K562 (cell line): Measurements from ENCODE around the gene USP35. TPM values are rescaled to one million over a fixed set of nuclear protein-coding genes. Genes with fewer than 3 reads are reported as not detected.

Source experiments
- ATAC-seq: fragments of 200-7000 bp; cut with Tn5 transposase; 3 replicates; pipeline ENCODE4 v1.9.1; 2020; ENCODE audit warnings: moderate library complexity
- BruUV-seq: library from RNA; stranded (reverse); fragments of 400-500 nt; replicated peaks from 2 replicates; lab custom pipeline; 2021; lab: Mats Ljungman, UMichigan
- CTCF ChIA-PET: fragments of 300-600 bp; formaldehyde crosslinking; extraction: SDS; loops from one replicate; lab custom pipeline; 2021; ENCODE audit warnings: low intra/inter-chr PET ratio; lab: Yijun Ruan, JAX
- POLR2A ChIA-PET: fragments of 300-600, 350-650 bp; sonication (Branson Sonifier 250); formaldehyde crosslinking; extraction: SDS; loops from one replicate; lab custom pipeline; 2021; ENCODE audit warnings: antibody characterized with exemption, inconsistent platforms; lab: Yijun Ruan, JAX
- DNase-seq, 4 experiments: peaks; one replicate each; pipeline versions ENCODE4 v3.0.0 to v3.0.0-alpha.2; 2011 to 2018; ENCODE audit warnings: low spot score in 3 of 4, mixed read lengths in 3 of 4; ENCODE audit errors: extremely low read depth in 1 of 4
- FAIRE-seq: peaks from 2 replicates; lab custom pipeline; 2011; peaks lifted over from hg19 to GRCh38; lab: Jason Lieb, UNC
- H2AFZ ChIP-seq: 2 replicates; pipeline ENCODE4 v1.6.0; 2011; ENCODE audit warnings: low read depth, low read length, control low read depth, inconsistent platforms
- H3K27ac ChIP-seq: fragments of 200-600 bp; 3 replicates; pipeline ENCODE4 v1.8.0; 2011; ENCODE audit warnings: low read depth, mild to moderate bottlenecking, control low read depth, inconsistent platforms, low read length, moderate library complexity, mixed read lengths; ENCODE audit errors: extremely low read depth
- H3K27me3 ChIP-seq, 2 experiments: fragments of 300-600 bp in 1 of 2; 2 replicates in 1 of 2; 3 replicates in 1 of 2; pipeline versions ENCODE4 v1.6.0 to v1.8.0; 2011; ENCODE audit warnings: inconsistent platforms in 2 of 2, low read length in 2 of 2, mild to moderate bottlenecking in 1 of 2, mixed read lengths in 1 of 2, moderate library complexity in 1 of 2; ENCODE audit not compliant: control insufficient read depth in 2 of 2, insufficient read depth in 2 of 2
- H3K36me3 ChIP-seq: fragments of 300-600 bp; 3 replicates; pipeline ENCODE4 v1.8.0; 2011; ENCODE audit warnings: mild to moderate bottlenecking, low read length, inconsistent platforms; ENCODE audit not compliant: control insufficient read depth, insufficient read depth
- H3K4me1 ChIP-seq, 2 experiments: fragments of 200-600 bp in 1 of 2; replicated peaks in 1 of 2; 2 replicates in 1 of 2; 3 replicates in 1 of 2; pipeline versions ENCODE4 v1.5.1 to v1.8.0; 2011; ENCODE audit warnings: inconsistent platforms in 2 of 2, low read length in 2 of 2, mild to moderate bottlenecking in 1 of 2, mixed read lengths in 1 of 2, moderate library complexity in 1 of 2; ENCODE audit not compliant: control insufficient read depth in 2 of 2, insufficient read depth in 2 of 2
- H3K4me2 ChIP-seq: 2 replicates; pipeline ENCODE4 v1.6.1; 2011; ENCODE audit warnings: low read length, control low read depth, inconsistent platforms, mixed read lengths; ENCODE audit not compliant: insufficient read depth
- H3K4me3 ChIP-seq: fragments of 200-600 bp; sonication (generic), shearing (Covaris generic); 2 replicates; pipeline ENCODE4 v1.5.1; 2016; ENCODE audit warnings: control low read depth, inconsistent platforms
- H3K79me2 ChIP-seq: fragments of 200-600 bp; 3 replicates; pipeline ENCODE4 v1.8.0; 2011; ENCODE audit warnings: low read length, inconsistent platforms; ENCODE audit not compliant: control insufficient read depth, insufficient read depth
- H3K9ac ChIP-seq, 2 experiments: 2 replicates each; pipeline versions ENCODE4 v1.6.0 to v1.6.1; 2011; ENCODE audit warnings: low read depth in 2 of 2, low read length in 2 of 2, control low read depth in 1 of 2, inconsistent platforms in 1 of 2, mild to moderate bottlenecking in 1 of 2, mixed read lengths in 1 of 2; ENCODE audit not compliant: insufficient read depth in 1 of 2
- H3K9me1 ChIP-seq: one replicate; pipeline ENCODE4 v1.6.0; 2011; ENCODE audit warnings: inconsistent platforms, mild to moderate bottlenecking, low read length, moderate library complexity; ENCODE audit not compliant: control insufficient read depth, insufficient read depth
- H3K9me3 ChIP-seq: replicated peaks from 2 replicates; pipeline ENCODE4 v1.5.1; 2011; ENCODE audit warnings: low read depth, low read length, inconsistent platforms; ENCODE audit not compliant: control insufficient read depth, insufficient read depth
- H4K20me1 ChIP-seq: replicated peaks from 2 replicates; pipeline ENCODE4 v1.6.1; 2011; ENCODE audit warnings: low read length, inconsistent platforms, mixed read lengths; ENCODE audit not compliant: control insufficient read depth, insufficient read depth
- CTBP1 ChIP-seq: fragments of 450-650 bp; IDR thresholded peaks from 2 replicates; pipeline ENCODE4 v1.6.1; 2016; ENCODE audit warnings: borderline replicate concordance
- GABPB2 ChIP-seq: fragments of 250-450 bp; sonication (Bioruptor Pico); conservative IDR thresholded peaks from 2 replicates; pipeline ENCODE4 v1.5.1; 2021; ENCODE audit warnings: mild to moderate bottlenecking
- HDAC1 ChIP-seq, 2 experiments: fragments of 450-650 bp; IDR thresholded peaks; 2 replicates each; pipeline ENCODE4 v1.6.1; 2016 to 2017; ENCODE audit warnings: inconsistent platforms in 1 of 2, mild to moderate bottlenecking in 1 of 2, moderate library complexity in 1 of 2
- JUN ChIP-seq, 2 experiments: sonication (generic) in 1 of 2; formaldehyde crosslinking in 1 of 2; IDR thresholded peaks; 2 replicates each; pipeline versions ENCODE4 v1.6.1 to v1.8.0; 2012 to 2022; ENCODE audit warnings: borderline replicate concordance in 2 of 2, mild to moderate bottlenecking in 2 of 2, improper control_type of control experiment in 1 of 2, low read depth in 1 of 2, low read length in 1 of 2, missing genetic modification reagents in 1 of 2
- MTA1 ChIP-seq: fragments of 450-650 bp; IDR thresholded peaks from 2 replicates; pipeline ENCODE4 v1.6.1; 2017; ENCODE audit warnings: borderline replicate concordance
- NFATC3 ChIP-seq: fragments of 450-650 bp; IDR thresholded peaks from 2 replicates; pipeline ENCODE4 v1.6.1; 2017; ENCODE audit warnings: mild to moderate bottlenecking
- OTX1 ChIP-seq: fragments of 450-650 bp; formaldehyde crosslinking; IDR thresholded peaks from 2 replicates; pipeline ENCODE4 v1.4.0; 2022; ENCODE audit warnings: mild to moderate bottlenecking
- POLR2B ChIP-seq: fragments of 450-650 bp; IDR thresholded peaks from 2 replicates; pipeline ENCODE4 v1.6.1; 2018; ENCODE audit warnings: low read depth; ENCODE audit not compliant: partially characterized antibody
- ZEB2 ChIP-seq: fragments of 450-650 bp; IDR thresholded peaks from 2 replicates; pipeline ENCODE4 v1.6.1; 2016
- ZNF274 ChIP-seq: IDR thresholded peaks from 2 replicates; pipeline ENCODE4 v1.6.1; 2011; ENCODE audit warnings: low read depth, mild to moderate bottlenecking, low read length, moderate library complexity, borderline replicate concordance
- WGBS: fragments of 100-300 bp; shearing (Covaris generic); methylation state at CpG from one replicate; pipeline ENCODE4 v1.1.6; 2016; ENCODE audit warnings: low coverage, mixed read lengths; ENCODE audit not compliant: insufficient coverage; ENCODE audit errors: missing lambda C conversion rate; 5-methylcytosine and 5-hydroxymethylcytosine counted together
- in situ Hi-C: fragments of 300-500 bp; cut with MboI; formaldehyde crosslinking; loops from 4 replicates; pipeline ENCODE4 v1.15.0; 2018; ENCODE audit warnings: inconsistent platforms, mixed read lengths
- intact Hi-C: fragments of 100-400 bp; cut with micrococcal nuclease; formaldehyde crosslinking; loops from 2 replicates; pipeline ENCODE4 v1.14.2; 2022
- polyA plus RNA-seq, 8 experiments: library from polyadenylated mRNA; depleted of rRNA in 4 of 8; stranded (reverse) in 5 of 8; unstranded in 3 of 8; fragments of >200 nt; fragmentation: Nextera tagmentation in 2 of 8; fragmentation: Illumina TruSeq in 1 of 8; extraction: Ambion mirVana in 2 of 8; extraction: Trizol in 1 of 8; gene quantifications; 2 replicates each; pipeline versions ENCODE4 v1.2.1 to v1.2.3, GENCODE V29; 2011 to 2014; ENCODE audit warnings: inconsistent platforms in 1 of 8, missing spikeins in 1 of 8
- total RNA-seq, 7 experiments: library from RNA; depleted of rRNA in 6 of 7; stranded (reverse); fragments of >200 nt in 6 of 7; fragmentation: Illumina TruSeq in 2 of 7; extraction: Trizol in 2 of 7; gene quantifications; 2 replicates each; pipeline versions ENCODE4 v1.2.1 to v1.2.3, GENCODE V29; 2011 to 2021; ENCODE audit warnings: low replicate concordance in 1 of 7
- TF ChIP-seq, protein P1 (sequence below): fragments of 450-650 bp; IDR thresholded peaks from 2 replicates; pipeline ENCODE4 v1.6.1; 2016
- TF ChIP-seq, protein P2 (sequence below): fragments of 450-650 bp; formaldehyde crosslinking; IDR thresholded peaks from 2 replicates; pipeline ENCODE4 v1.4.0; 2022; ENCODE audit warnings: missing genetic modification characterization
- TF ChIP-seq, protein P3 (sequence below): fragments of 200-800 bp; sonication (Bioruptor generic); IDR thresholded peaks from 2 replicates; pipeline ENCODE4 v1.6.1; 2017; ENCODE audit warnings: missing genetic modification characterization, missing compliant biosample characterization
- TF ChIP-seq, protein P4 (sequence below), 2 experiments: fragments of 450-650 bp; IDR thresholded peaks; 2 replicates each; pipeline ENCODE4 v1.6.1; 2016

USP35 gene
- total and polyA plus RNA-seq, 9 of the 15 experiments (the other 6 are each of a cell fraction or from before 2014, with no cell fraction given), result 0.01 to 4.8 (median 3.6) TPM

DNA sequence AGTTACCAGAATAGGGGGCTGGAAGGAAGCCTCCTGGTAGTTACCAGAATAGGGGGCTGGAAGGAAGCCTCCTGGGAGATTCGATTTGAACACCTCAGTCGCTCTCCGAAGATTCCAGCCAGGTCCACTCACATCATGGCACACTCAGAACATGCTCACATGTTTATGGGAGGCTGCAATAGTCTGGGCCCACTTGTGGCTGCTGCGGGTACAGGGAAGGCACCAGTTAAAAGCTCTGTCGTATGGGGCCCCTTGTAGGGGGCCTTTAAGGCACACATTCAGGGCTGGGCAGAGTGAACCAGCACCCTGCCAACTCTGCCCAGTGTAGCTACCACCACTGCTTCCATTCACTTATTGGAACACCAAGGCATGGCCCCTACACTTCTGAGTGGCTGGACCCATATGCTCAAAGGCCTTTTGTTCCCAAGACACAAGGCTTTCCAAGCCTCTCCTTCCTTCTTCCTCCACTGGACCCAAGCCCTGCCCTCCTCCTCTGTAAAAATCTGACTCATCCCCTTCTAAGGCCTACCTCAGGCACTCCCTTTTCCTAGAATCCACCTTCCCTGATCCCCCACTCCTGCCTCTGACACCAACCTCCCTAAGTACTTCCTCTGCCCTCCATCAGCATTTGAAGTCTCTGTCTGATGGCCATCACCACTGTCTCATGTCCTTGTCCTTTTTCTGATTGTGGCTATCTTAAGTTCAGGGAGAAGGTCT is 28.0 kb downstream of the USP35 start:
- H3K9ac ChIP-seq, result no peak overlapping the region; a peak in 1 of 4 replicates
- WGBS, result 76% methylated on average over 5 of the region's 5 CpGs
- H3K27ac ChIP-seq, result peak overlapping the region; percentile 22; the same call in 1 of the 3 replicates
- H3K36me3 ChIP-seq, result peaks cover 80% of the 10 kb centered on the region; the same call in 2 of the 3 replicates
- H3K79me2 ChIP-seq, result no peaks in the 10 kb centered on the region
- peak; percentile 39 for ATAC-seq
- intact Hi-C loops, result no loop called here
- H3K9me3 ChIP-seq, result no peaks in the 10 kb centered on the region
- in situ Hi-C loops, result no loop called here
- H2AFZ ChIP-seq, result no peak overlapping the region
- H4K20me1 ChIP-seq, result no peaks in the 10 kb centered on the region
- DNase-seq, result peak; percentile 34 to 56 (median 44)
- no peak overlapping the region for H3K4me3 ChIP-seq
- ChIA-PET POLR2A (interaction anchor here (0.6 to 1.6 kb wide), 5 partner anchors 8 to 1151 kb away, joined by 3 to 4 read pairs (median 3); partner anchors contain the start of gene KCTD21), CTCF (no interaction called here)
- peaks cover 3 to 12% of the 10 kb centered on the region in 2 experiments; a peak in 3 of 5 replicates for H3K4me1 ChIP-seq
- no peak overlapping the region for H3K4me2 ChIP-seq
- no peaks in the 10 kb centered on the region for H3K27me3 ChIP-seq
- FAIRE-seq, result peak; percentile 80
- H3K9me1 ChIP-seq, result peaks cover 3% of the 10 kb centered on the region
- BruUV-seq, result no TSS peak
- TF ChIP-seq ZEB2 (peak; percentile 92), HDAC1 (IDR thresholded peaks at IDR 0.05) (peak in 1 of 2 experiments; percentile 52; a peak in 1 of 4 replicates), CTBP1 (peak; percentile 90), MTA1 (peak; percentile 64; the same call in 1 of the 2 replicates), GABPB2 (CRISPR knock-in tag) (no peak), NFATC3 (0 out of 2 replicates have a peak, but pooled peaks have one; percentile 59), POLR2B (peak; percentile 71), OTX1 (CRISPR knock-in tag) (peak; percentile 69), ZNF274 (no peak), JUN (IDR thresholded peaks at IDR 0.05; ENCODE audit: borderline replicate concordance, low read depth, low read length) (peak; percentile 64; the same call in 1 of the 2 replicates), JUN (CRISPR knock-in tag; IDR thresholded peaks at IDR 0.05; ENCODE audit: borderline replicate concordance) (no peak)
- TF ChIP-seq, protein P1, sequence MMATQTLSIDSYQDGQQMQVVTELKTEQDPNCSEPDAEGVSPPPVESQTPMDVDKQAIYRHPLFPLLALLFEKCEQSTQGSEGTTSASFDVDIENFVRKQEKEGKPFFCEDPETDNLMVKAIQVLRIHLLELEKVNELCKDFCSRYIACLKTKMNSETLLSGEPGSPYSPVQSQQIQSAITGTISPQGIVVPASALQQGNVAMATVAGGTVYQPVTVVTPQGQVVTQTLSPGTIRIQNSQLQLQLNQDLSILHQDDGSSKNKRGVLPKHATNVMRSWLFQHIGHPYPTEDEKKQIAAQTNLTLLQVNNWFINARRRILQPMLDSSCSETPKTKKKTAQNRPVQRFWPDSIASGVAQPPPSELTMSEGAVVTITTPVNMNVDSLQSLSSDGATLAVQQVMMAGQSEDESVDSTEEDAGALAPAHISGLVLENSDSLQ, result no peak
- TF ChIP-seq, protein P2, sequence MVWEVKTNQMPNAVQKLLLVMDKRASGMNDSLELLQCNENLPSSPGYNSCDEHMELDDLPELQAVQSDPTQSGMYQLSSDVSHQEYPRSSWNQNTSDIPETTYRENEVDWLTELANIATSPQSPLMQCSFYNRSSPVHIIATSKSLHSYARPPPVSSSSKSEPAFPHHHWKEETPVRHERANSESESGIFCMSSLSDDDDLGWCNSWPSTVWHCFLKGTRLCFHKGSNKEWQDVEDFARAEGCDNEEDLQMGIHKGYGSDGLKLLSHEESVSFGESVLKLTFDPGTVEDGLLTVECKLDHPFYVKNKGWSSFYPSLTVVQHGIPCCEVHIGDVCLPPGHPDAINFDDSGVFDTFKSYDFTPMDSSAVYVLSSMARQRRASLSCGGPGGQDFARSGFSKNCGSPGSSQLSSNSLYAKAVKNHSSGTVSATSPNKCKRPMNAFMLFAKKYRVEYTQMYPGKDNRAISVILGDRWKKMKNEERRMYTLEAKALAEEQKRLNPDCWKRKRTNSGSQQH (CRISPR knock-in tag), result peak; percentile 77; the same call in 1 of the 2 replicates
- TF ChIP-seq, protein P3, sequence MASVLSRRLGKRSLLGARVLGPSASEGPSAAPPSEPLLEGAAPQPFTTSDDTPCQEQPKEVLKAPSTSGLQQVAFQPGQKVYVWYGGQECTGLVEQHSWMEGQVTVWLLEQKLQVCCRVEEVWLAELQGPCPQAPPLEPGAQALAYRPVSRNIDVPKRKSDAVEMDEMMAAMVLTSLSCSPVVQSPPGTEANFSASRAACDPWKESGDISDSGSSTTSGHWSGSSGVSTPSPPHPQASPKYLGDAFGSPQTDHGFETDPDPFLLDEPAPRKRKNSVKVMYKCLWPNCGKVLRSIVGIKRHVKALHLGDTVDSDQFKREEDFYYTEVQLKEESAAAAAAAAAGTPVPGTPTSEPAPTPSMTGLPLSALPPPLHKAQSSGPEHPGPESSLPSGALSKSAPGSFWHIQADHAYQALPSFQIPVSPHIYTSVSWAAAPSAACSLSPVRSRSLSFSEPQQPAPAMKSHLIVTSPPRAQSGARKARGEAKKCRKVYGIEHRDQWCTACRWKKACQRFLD, result no peak
- TF ChIP-seq, protein P4, sequence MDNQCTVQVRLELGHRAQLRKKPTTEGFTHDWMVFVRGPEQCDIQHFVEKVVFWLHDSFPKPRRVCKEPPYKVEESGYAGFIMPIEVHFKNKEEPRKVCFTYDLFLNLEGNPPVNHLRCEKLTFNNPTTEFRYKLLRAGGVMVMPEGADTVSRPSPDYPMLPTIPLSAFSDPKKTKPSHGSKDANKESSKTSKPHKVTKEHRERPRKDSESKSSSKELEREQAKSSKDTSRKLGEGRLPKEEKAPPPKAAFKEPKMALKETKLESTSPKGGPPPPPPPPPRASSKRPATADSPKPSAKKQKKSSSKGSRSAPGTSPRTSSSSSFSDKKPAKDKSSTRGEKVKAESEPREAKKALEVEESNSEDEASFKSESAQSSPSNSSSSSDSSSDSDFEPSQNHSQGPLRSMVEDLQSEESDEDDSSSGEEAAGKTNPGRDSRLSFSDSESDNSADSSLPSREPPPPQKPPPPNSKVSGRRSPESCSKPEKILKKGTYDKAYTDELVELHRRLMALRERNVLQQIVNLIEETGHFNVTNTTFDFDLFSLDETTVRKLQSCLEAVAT (IDR thresholded peaks at IDR 0.05), result 0 out of 4 replicates have a peak, but pooled peaks of 1 of the 2 experiments have one; percentile 34
